KMS-11 (cell line): Measurements from ENCODE around the gene EPPIN.

Source experiments
- H2AFZ ChIP-seq: fragments of 200-600 bp; sonication (generic); 2 replicates; pipeline ENCODE4 v1.6.1; 2016; ENCODE audit warnings: antibody characterized with exemption, mixed run types, low read depth
- H3K27ac ChIP-seq: fragments of 200-600 bp; sonication (generic); 2 replicates; pipeline ENCODE4 v1.6.1; 2016; ENCODE audit warnings: mild to moderate bottlenecking, mixed run types
- H3K27me3 ChIP-seq: fragments of 200-600 bp; sonication (generic); 2 replicates; pipeline ENCODE4 v1.6.1; 2017; ENCODE audit warnings: mild to moderate bottlenecking, low read depth, mixed run types, moderate library complexity; ENCODE audit not compliant: insufficient read depth
- H3K36me3 ChIP-seq: fragments of 200-600 bp; sonication (generic); 2 replicates; pipeline ENCODE4 v1.6.1; 2017; ENCODE audit warnings: mild to moderate bottlenecking, mixed run types; ENCODE audit not compliant: insufficient read depth
- H3K4me1 ChIP-seq: fragments of 200-600 bp; sonication (generic); 2 replicates; pipeline ENCODE4 v1.6.1; 2016; ENCODE audit warnings: mild to moderate bottlenecking, low read depth, mixed run types; ENCODE audit not compliant: poor library complexity, severe bottlenecking
- H3K4me2 ChIP-seq: fragments of 200-600 bp; sonication (generic); 2 replicates; pipeline ENCODE4 v1.7.0; 2016; ENCODE audit warnings: mild to moderate bottlenecking, mixed run types
- H3K4me3 ChIP-seq: fragments of 200-600 bp; sonication (generic); IDR thresholded peaks from 2 replicates; pipeline ENCODE4 v1.6.1; 2017; ENCODE audit warnings: low read depth, low read length, mixed read lengths; ENCODE audit not compliant: insufficient read depth
- H3K79me2 ChIP-seq: fragments of 200-600 bp; sonication (generic); 2 replicates; pipeline ENCODE4 v1.6.1; 2016; ENCODE audit warnings: low read depth, mixed run types; ENCODE audit not compliant: insufficient read depth
- H3K9ac ChIP-seq: fragments of 200-600 bp; sonication (generic); 2 replicates; pipeline ENCODE4 v1.6.1; 2016; ENCODE audit warnings: mild to moderate bottlenecking, mixed run types
- H4K20me1 ChIP-seq: fragments of 200-600 bp; sonication (generic); 2 replicates; pipeline ENCODE4 v1.6.1; 2016; ENCODE audit warnings: mild to moderate bottlenecking, mixed run types; ENCODE audit not compliant: insufficient read depth
- CTCF ChIP-seq: fragments of 200-600 bp; sonication (generic); conservative IDR thresholded peaks from 2 replicates; pipeline ENCODE4 v1.6.1; 2017; ENCODE audit warnings: low read depth, mild to moderate bottlenecking, antibody characterized with exemption, low read length, moderate library complexity, mixed read lengths

The EPPIN gene

DNA sequence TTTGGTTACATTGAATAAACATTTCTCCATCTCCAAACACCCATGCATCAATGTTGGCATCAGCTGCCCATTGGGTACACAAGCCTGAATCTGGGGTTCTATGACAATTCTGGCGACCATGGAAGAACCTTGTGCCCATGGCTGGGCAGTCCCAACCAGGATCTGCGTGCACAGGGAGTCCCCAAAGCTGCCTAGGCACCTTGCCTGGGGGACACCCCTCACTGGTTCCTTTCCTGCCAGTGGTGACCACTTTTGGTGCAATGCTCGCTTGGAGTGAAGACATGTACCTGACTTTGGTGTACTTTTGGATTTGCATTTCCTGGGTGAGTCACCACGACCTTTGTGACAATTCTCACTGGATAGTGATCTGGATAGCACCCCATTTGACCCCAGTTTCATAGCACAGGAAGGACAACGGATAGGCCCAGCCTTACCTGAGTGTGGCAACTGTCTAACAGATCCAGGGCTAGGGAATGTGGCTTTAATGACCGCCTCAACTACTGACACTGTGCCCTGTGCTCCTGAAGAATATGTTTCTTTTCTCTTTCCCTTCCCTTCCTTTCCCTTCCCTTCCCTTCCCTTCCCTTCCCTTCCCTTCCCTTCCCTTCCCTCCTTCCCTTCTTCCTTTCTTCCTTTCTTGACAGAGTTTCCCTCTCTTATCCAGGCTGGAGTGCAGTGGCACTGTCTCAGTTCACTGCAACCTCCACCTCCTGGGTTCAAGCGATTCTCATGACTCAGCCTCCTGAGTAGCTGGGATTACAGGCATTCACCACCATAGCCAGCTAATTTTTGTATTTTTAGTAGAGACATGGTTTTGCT is 38.9 kb downstream of the EPPIN start:
- Histone ChIP-seq H2AFZ (peak overlapping the region; percentile 34; the same call in 1 of the 2 replicates), H3K79me2 (no peaks in the 10 kb centered on the region), H3K27me3 (no peaks in the 10 kb centered on the region), H3K4me1 (peaks cover 38% of the 10 kb centered on the region), H4K20me1 (no peaks in the 10 kb centered on the region), H3K4me3 (no peak overlapping the region), H3K27ac (peak overlapping the region; percentile 69), H3K36me3 (no peaks in the 10 kb centered on the region), H3K4me2 (peak overlapping the region; percentile 67), H3K9ac (peak overlapping the region; percentile 26; the same call in 1 of the 2 replicates)
- TF ChIP-seq CTCF, result no peak

- Histone ChIP-seq H3K36me3 (no peaks in the 10 kb centered on the region), H3K27ac (peak overlapping the region; percentile 69), H3K4me3 (no peak overlapping the region), H3K4me2 (peak overlapping the region; percentile 67), H3K4me1 (peaks cover 38% of the 10 kb centered on the region), H3K79me2 (no peaks in the 10 kb centered on the region), H3K27me3 (no peaks in the 10 kb centered on the region), H2AFZ (peak overlapping the region; percentile 34; the same call in 1 of the 2 replicates), H4K20me1 (no peaks in the 10 kb centered on the region), H3K9ac (peak overlapping the region; percentile 26)
- TF ChIP-seq CTCF, result no peak
Measured at GRCh38 chr20:45507011-45507820, 40.0 kb downstream of the EPPIN start.

- Histone ChIP-seq H3K4me1 (peaks cover 38% of the 10 kb centered on the region), H3K79me2 (no peaks in the 10 kb centered on the region), H3K36me3 (no peaks in the 10 kb centered on the region), H3K27ac (peak overlapping the region; percentile 69), H3K4me3 (no peak overlapping the region), H2AFZ (no peak overlapping the region), H3K9ac (no peak overlapping the region), H3K4me2 (peak overlapping the region; percentile 67), H3K27me3 (no peaks in the 10 kb centered on the region), H4K20me1 (no peaks in the 10 kb centered on the region)
- TF ChIP-seq CTCF, result no peak
Measured at GRCh38 chr20:45506398-45506797, 40.8 kb downstream of the EPPIN start.

DNA sequence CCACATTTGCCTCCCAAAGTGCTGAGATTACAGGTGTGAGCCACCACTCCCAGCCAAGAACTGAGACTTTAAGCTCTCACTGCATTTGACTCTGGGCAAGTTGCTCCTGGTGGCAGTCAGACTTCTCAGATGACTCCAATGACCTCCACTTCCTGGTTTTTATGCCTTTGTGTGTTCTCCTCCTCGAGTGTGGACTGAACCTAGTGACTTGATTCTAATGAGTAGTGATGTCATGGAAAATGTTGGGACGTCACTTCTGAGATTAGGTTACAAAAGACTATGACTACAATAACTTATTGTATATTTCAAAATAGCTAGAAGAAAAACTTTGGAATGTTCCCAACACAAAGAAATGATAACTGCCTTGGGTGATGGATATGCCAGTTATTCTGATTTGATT is 43.8 kb downstream of the EPPIN start:
- Histone ChIP-seq H3K27me3 (no peaks in the 10 kb centered on the region), H3K4me2 (no peak overlapping the region), H3K79me2 (no peaks in the 10 kb centered on the region), H3K4me3 (no peak overlapping the region), H3K9ac (no peak overlapping the region), H4K20me1 (no peaks in the 10 kb centered on the region), H2AFZ (no peak overlapping the region), H3K4me1 (peaks cover 27% of the 10 kb centered on the region), H3K27ac (no peak overlapping the region), H3K36me3 (no peaks in the 10 kb centered on the region)
- no peak for TF ChIP-seq CTCF
